GM12878 (cell line): Measurements from ENCODE around the gene RRAD. TPM values are rescaled to one million over a fixed set of nuclear protein-coding genes. Genes with fewer than 3 reads are reported as not detected.

Experiments used
- ATAC-seq: fragments of 200-7000 bp; cut with Tn5 transposase; 3 replicates; pipeline ENCODE4 v1.9.1; 2020; ENCODE audit warnings: mild to moderate bottlenecking, moderate library complexity
- BruUV-seq: library from RNA; stranded (reverse); fragments of 400-500 nt; replicated peaks from 2 replicates; lab custom pipeline; 2021; lab: Mats Ljungman, UMichigan
- CTCF ChIA-PET: fragments of 300-600 bp; sonication (Branson Sonifier 250); formaldehyde crosslinking; extraction: SDS; loops from one replicate; lab custom pipeline; 2021; ENCODE audit warnings: inconsistent platforms; lab: Yijun Ruan, JAX
- POLR2A ChIA-PET: fragments of 350-600 bp; formaldehyde crosslinking; extraction: SDS; loops from one replicate; lab custom pipeline; 2021; ENCODE audit warnings: inconsistent platforms; lab: Charles Lee
- RAD21 ChIA-PET: fragments of 300-600 bp; sonication (Branson Sonifier 250); formaldehyde crosslinking; loops from one replicate; lab custom pipeline; 2023; ENCODE audit warnings: antibody characterized with exemption; ENCODE audit not compliant: unreplicated experiment; lab: Charles Lee
- SMC1A ChIA-PET: fragments of 300-600 bp; sonication (Branson Sonifier 250); formaldehyde crosslinking; loops from one replicate; lab custom pipeline; 2023; ENCODE audit not compliant: unreplicated experiment, uncharacterized antibody; lab: Charles Lee
- DNase-seq: peaks from one replicate; pipeline ENCODE4 v3.0.0-alpha.2; 2011; ENCODE audit warnings: low read depth, low spot score
- FAIRE-seq: peaks from 3 replicates; lab custom pipeline; 2011; peaks lifted over from hg19 to GRCh38; lab: Jason Lieb, UNC
- H2AFZ ChIP-seq: 2 replicates; pipeline ENCODE4 v1.6.0; 2011; ENCODE audit warnings: low read depth, low read length, control low read depth; ENCODE audit not compliant: control insufficient read depth
- H3K27ac ChIP-seq: 2 replicates; pipeline ENCODE4 v1.5.1; 2011; ENCODE audit warnings: control low read depth; ENCODE audit not compliant: control insufficient read depth, insufficient read depth
- H3K27me3 ChIP-seq, 2 experiments: replicated peaks in 1 of 2; 2 replicates each; pipeline versions ENCODE4 v1.6.0 to v1.6.1; 2011; ENCODE audit warnings: low read length in 1 of 2; ENCODE audit not compliant: control insufficient read depth in 2 of 2, insufficient read depth in 2 of 2
- H3K36me3 ChIP-seq, 2 experiments: 2 replicates each; pipeline ENCODE4 v1.5.1; 2011; ENCODE audit warnings: low read length in 1 of 2; ENCODE audit not compliant: control insufficient read depth in 2 of 2, insufficient read depth in 2 of 2
- H3K4me1 ChIP-seq: 2 replicates; pipeline ENCODE4 v1.6.1; 2011; ENCODE audit warnings: mild to moderate bottlenecking, low read length, moderate library complexity, mixed read lengths; ENCODE audit not compliant: control insufficient read depth, insufficient read depth
- H3K4me2 ChIP-seq: 2 replicates; pipeline ENCODE4 v1.6.0; 2011; ENCODE audit warnings: control low read depth; ENCODE audit not compliant: control insufficient read depth, insufficient read depth
- H3K4me3 ChIP-seq: fragments of 200-600 bp; sonication (generic); 2 replicates; pipeline ENCODE4 v1.5.1; 2016
- H3K79me2 ChIP-seq: 2 replicates; pipeline ENCODE4 v1.6.0; 2011; ENCODE audit warnings: low read length; ENCODE audit not compliant: control insufficient read depth, insufficient read depth
- H3K9ac ChIP-seq: 2 replicates; pipeline ENCODE4 v1.8.0; 2011; ENCODE audit warnings: low read length, control low read depth, mixed read lengths; ENCODE audit not compliant: control insufficient read depth, insufficient read depth
- H3K9me3 ChIP-seq: replicated peaks from 3 replicates; pipeline ENCODE4 v1.5.1; 2011; ENCODE audit warnings: mild to moderate bottlenecking, low read length; ENCODE audit not compliant: control insufficient read depth, insufficient read depth
- H4K20me1 ChIP-seq: 2 replicates; pipeline ENCODE4 v1.6.0; 2011; ENCODE audit not compliant: control insufficient read depth, insufficient read depth
- CEBPZ ChIP-seq: fragments of 150-350 bp; IDR thresholded peaks from 2 replicates; pipeline ENCODE4 v1.6.1; 2016; ENCODE audit warnings: low read depth, low read length
- CHD1 ChIP-seq: IDR thresholded peaks from 2 replicates; pipeline ENCODE4 v1.6.1; 2012; ENCODE audit warnings: low read depth, low read length, improper control_type of control experiment
- IKZF1 ChIP-seq: fragments of 450-650 bp; conservative IDR thresholded peaks from 2 replicates; pipeline ENCODE4 v1.6.1; 2017; ENCODE audit warnings: antibody characterized with exemption, mild to moderate bottlenecking
- RELB ChIP-seq: fragments of 450-650 bp; IDR thresholded peaks from 2 replicates; pipeline ENCODE4 v1.6.1; 2017; ENCODE audit warnings: low read depth, mild to moderate bottlenecking, moderate library complexity
- TARDBP ChIP-seq: IDR thresholded peaks from 2 replicates; pipeline ENCODE4 v1.6.1; 2016; ENCODE audit warnings: borderline replicate concordance
- ZBTB33 ChIP-seq: fragments of 450-650 bp; IDR thresholded peaks from 2 replicates; pipeline ENCODE4 v1.6.1; 2017; ENCODE audit warnings: mild to moderate bottlenecking
- ZNF592 ChIP-seq: fragments of 450-650 bp; IDR thresholded peaks from 2 replicates; pipeline ENCODE4 v1.6.1; 2017; ENCODE audit warnings: mild to moderate bottlenecking, moderate library complexity
- ZNF687 ChIP-seq: fragments of 450-650 bp; IDR thresholded peaks from 2 replicates; pipeline ENCODE4 v1.6.1; 2017; ENCODE audit warnings: mild to moderate bottlenecking, moderate library complexity
- WGBS: methylation state at CpG from one replicate; pipeline ENCODE4 v1.1.6; 2016; ENCODE audit warnings: low lambda C conversion rate; ENCODE audit not compliant: insufficient replicate concordance, insufficient coverage; ENCODE audit errors: missing lambda C conversion rate; 5-methylcytosine and 5-hydroxymethylcytosine counted together
- in situ Hi-C: fragments of 300-500 bp; cut with MboI; formaldehyde crosslinking; loops from 9 replicates; pipeline ENCODE4 v1.14.3; 2018; ENCODE audit warnings: mixed read lengths
- intact Hi-C: fragments of 100-400 bp; cut with micrococcal nuclease; formaldehyde crosslinking; loops from one replicate; pipeline ENCODE4 v1.14.2; 2022; ENCODE audit not compliant: unreplicated experiment
- polyA plus RNA-seq, 11 experiments: library from polyadenylated mRNA; depleted of rRNA in 4 of 11; unstranded in 6 of 11; stranded (reverse) in 5 of 11; fragments of >200 nt; fragmentation: Nextera tagmentation in 4 of 11; fragmentation: Illumina TruSeq in 1 of 11; extraction: Ambion mirVana in 4 of 11; extraction: Trizol in 1 of 11; gene quantifications; 1 replicate in 1 of 11; 2 replicates in 10 of 11; pipeline versions ENCODE4 v1.2.1 to v1.2.3, GENCODE V29; 2011 to 2016; ENCODE audit warnings: inconsistent platforms in 2 of 11, missing spikeins in 2 of 11, low read depth in 1 of 11
- total RNA-seq, 4 experiments: library from RNA; depleted of rRNA in 3 of 4; stranded (reverse); fragments of >200 nt in 3 of 4; fragmentation: Illumina TruSeq in 1 of 4; extraction: Trizol in 1 of 4; gene quantifications; 2 replicates each; pipeline versions ENCODE4 v1.2.1 to v1.2.3, GENCODE V29; 2013 to 2021

Gene RRAD
- total and polyA plus RNA-seq, 10 of the 15 experiments (the other 5 are each of a cell fraction or from before 2014, with no cell fraction given), result 0.11 to 8.5 (median 2.8) TPM

GRCh38 chr16:66898207-66898606, 27.1 kb downstream of the RRAD start:
- H3K4me2 ChIP-seq, result no peak overlapping the region
- in situ Hi-C loops (no loop called here), intact Hi-C loops (no loop called here)
- ChIA-PET SMC1A (interaction anchor here (0.9 to 1.1 kb wide), 3 partner anchors 8 to 20 kb away, joined by 3 read pairs; partner anchors contain the start of gene CDH16), RAD21 (no interaction called here), CTCF (interaction anchor here (1.0 to 9.7 kb wide), 4 partner anchors 8 to 56 kb away, joined by 3 to 77 read pairs (median 4); partner anchors contain the start of gene RRAD), POLR2A (no interaction called here)
- DNase-seq (no peak), ATAC-seq (no peak), FAIRE-seq (no peak)
- H3K4me1 ChIP-seq, result no peaks in the 10 kb centered on the region; the same call in 1 of the 2 replicates
- H3K27me3 ChIP-seq, result no peaks in the 10 kb centered on the region
- no peak overlapping the region for H3K9ac ChIP-seq
- no peak overlapping the region for H3K4me3 ChIP-seq
- H2AFZ ChIP-seq, result no peak overlapping the region
- no peaks in the 10 kb centered on the region for H3K9me3 ChIP-seq
- no peaks in the 10 kb centered on the region for H3K79me2 ChIP-seq
- BruUV-seq, result no TSS peak
- 60% methylated on average over 2 of the region's 3 CpGs for WGBS
- H4K20me1 ChIP-seq, result no peaks in the 10 kb centered on the region
- no peaks in the 10 kb centered on the region for H3K36me3 ChIP-seq
- no peak overlapping the region for H3K27ac ChIP-seq
- TF ChIP-seq IKZF1 (no peak), ZNF592 (no peak), RELB (no peak), CEBPZ (no peak), ZBTB33 (no peak), TARDBP (no peak), CHD1 (no peak), ZNF687 (no peak)
